GM12891 (cell line): ENCODE results near the gene PPIE.

Source experiments
- DNase-seq: peaks from one replicate; pipeline ENCODE4 v3.0.0; 2011; ENCODE audit warnings: low spot score; ENCODE audit not compliant: insufficient read length
- FAIRE-seq: peaks from 2 replicates; lab custom pipeline; 2011; peaks lifted over from hg19 to GRCh38; lab: Jason Lieb, UNC
- PAX5 ChIP-seq: IDR thresholded peaks from 2 replicates; pipeline ENCODE4 v1.6.1; 2011; ENCODE audit warnings: low read length, moderate library complexity, mild to moderate bottlenecking; ENCODE audit not compliant: insufficient read depth, severe bottlenecking
- POLR2A ChIP-seq: IDR thresholded peaks from 2 replicates; pipeline ENCODE4 v1.6.1; 2011; ENCODE audit warnings: low read depth, low read length, control low read depth
- POLR2AphosphoS5 ChIP-seq: IDR thresholded peaks from 2 replicates; pipeline ENCODE4 v1.6.1; 2011; ENCODE audit warnings: low read depth, low read length, control low read depth
- POU2F2 ChIP-seq: IDR thresholded peaks from 2 replicates; pipeline ENCODE4 v1.6.1; 2011; ENCODE audit warnings: low read depth, mild to moderate bottlenecking, control low read depth, low read length, moderate library complexity
- SPI1 ChIP-seq: IDR thresholded peaks from 2 replicates; pipeline ENCODE4 v1.6.1; 2011; ENCODE audit warnings: low read depth, low read length, control low read depth
- TAF1 ChIP-seq: IDR thresholded peaks from 2 replicates; pipeline ENCODE4 v1.6.1; 2011; ENCODE audit warnings: low read depth, low read length, control low read depth

Gene PPIE

DNA sequence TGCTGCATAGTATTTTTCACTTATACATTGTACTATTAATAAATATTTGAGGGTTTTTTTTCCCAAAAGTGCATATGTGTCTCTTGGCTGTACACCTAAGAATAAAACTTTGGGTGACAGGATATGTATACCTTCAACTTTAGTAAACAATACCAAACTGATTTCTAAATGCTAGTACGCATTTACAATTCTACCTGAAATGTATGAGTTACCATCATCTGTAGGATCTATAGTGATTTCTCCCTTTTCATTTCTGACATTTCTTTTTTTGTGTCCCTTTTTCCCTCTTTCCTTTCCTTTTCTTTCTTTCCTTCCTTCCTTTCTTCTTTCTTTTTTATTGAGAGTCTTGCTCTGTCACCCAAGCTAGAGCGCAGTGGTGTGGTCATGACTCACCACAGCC, 66.7 kb downstream of the PPIE start:
- DNase-seq, result no peak
- TF ChIP-seq SPI1 (no peak), TAF1 (no peak), POU2F2 (no peak), PAX5 (no peak), POLR2A (no peak), POLR2AphosphoS5 (no peak)
- FAIRE-seq, result no peak

DNA sequence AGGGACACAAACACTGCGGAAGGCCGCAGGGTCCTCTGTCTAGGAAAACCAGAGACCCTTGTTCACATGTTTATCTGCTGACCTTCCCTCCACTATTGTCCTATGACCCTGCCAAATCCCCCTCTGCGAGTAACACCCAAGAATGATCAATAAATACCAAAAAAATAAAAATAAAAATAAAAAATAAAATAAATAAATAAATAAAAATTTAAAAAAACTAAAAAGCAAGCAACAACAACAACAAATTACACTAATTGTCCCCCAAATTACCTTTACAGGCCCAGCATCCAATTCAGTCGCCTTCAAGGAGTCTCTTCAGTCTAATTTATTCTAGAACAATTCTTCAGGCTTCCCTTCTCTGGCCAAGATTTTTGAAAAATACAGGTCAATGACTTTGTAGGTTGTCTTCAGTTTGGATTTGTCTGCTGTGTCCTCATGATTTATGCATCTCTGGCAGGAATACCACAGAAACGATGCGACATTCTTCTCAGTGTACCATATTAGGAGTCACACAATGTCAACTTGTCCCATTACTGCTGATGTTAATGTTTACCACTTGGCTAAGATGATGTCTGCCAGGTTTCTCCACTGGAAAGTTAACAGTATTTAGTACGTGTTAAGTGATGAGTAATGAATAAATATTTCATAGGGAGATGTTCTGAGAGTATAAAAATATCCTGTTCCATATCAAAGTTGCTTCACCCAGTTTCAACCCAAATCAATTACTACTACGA, 70.3 kb downstream of the PPIE start:
- FAIRE-seq, result no peak
- TF ChIP-seq POLR2A (no peak), POU2F2 (no peak), SPI1 (no peak), TAF1 (no peak), POLR2AphosphoS5 (no peak), PAX5 (no peak)
- DNase-seq, result no peak

DNA sequence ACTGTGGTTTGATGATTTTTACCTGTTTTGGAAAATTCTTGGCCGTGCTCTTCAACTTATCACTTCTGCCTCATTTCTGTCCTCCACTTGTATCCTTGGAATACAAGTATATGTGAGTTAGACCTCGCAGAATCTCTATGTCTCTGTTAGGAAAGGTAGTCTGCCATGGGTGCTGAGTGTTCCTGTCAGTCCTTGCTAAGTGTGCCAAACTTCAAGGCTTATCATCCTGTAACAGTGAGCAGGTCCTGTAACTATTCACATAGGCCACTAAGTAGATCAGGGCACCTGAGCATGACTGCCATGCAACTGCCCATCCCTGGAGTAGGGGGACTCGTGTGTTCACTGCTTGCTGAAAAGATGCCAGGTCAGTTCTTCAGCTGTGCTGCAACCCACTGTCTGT, 74.2 kb downstream of the PPIE start:
- TF ChIP-seq POLR2AphosphoS5 (no peak), PAX5 (no peak), POU2F2 (no peak), TAF1 (no peak), POLR2A (no peak), SPI1 (no peak)
- DNase-seq (no peak), FAIRE-seq (peak; percentile 16)
